IMR-90 (cell line): ENCODE measurements around the gene MAMLD1. TPM values are rescaled to one million over a fixed set of nuclear protein-coding genes. Genes with fewer than 3 reads are reported as not detected.

Experiments
- ATAC-seq: fragments of 200-7000 bp; cut with Tn5 transposase; 2 replicates; pipeline ENCODE4 v1.9.1; 2020; ENCODE audit warnings: low read depth, mild to moderate bottlenecking, moderate library complexity
- BruUV-seq: library from RNA; stranded (reverse); fragments of 400-500 nt; replicated peaks from 2 replicates; lab custom pipeline; 2021; lab: Mats Ljungman, UMichigan
- CTCF ChIA-PET: fragments of 300-600 bp; formaldehyde crosslinking; extraction: SDS; loops from one replicate; lab custom pipeline; 2021; ENCODE audit warnings: antibody characterized with exemption; lab: Yijun Ruan, JAX
- POLR2A ChIA-PET: fragments of 300-600 bp; sonication (Branson Sonifier 250); formaldehyde crosslinking; loops from one replicate; lab custom pipeline; 2022; ENCODE audit warnings: antibody characterized with exemption; ENCODE audit not compliant: unreplicated experiment; lab: Charles Lee
- DNase-seq: peaks from one replicate; pipeline ENCODE4 v3.0.0; 2013
- H2AFZ ChIP-seq: replicated peaks from 2 replicates; pipeline ENCODE3; 2013; ENCODE audit warnings: low read length, mild to moderate bottlenecking; ENCODE audit not compliant: poor library complexity
- H2AK5ac ChIP-seq: 2 replicates; pipeline ENCODE4 v1.6.1; 2013; ENCODE audit warnings: low read depth, low read length, inconsistent platforms
- H2AK9ac ChIP-seq: replicated peaks from 2 replicates; pipeline ENCODE3; 2013; ENCODE audit warnings: mild to moderate bottlenecking, low read depth, low read length, moderate library complexity; ENCODE audit not compliant: poor library complexity
- H2BK120ac ChIP-seq: 2 replicates; pipeline ENCODE4 v1.6.1; 2013; ENCODE audit warnings: low read depth, low read length, inconsistent platforms
- H2BK15ac ChIP-seq: 3 replicates; pipeline ENCODE4 v1.6.1; 2013; ENCODE audit warnings: low read depth, low read length, inconsistent platforms
- H2BK20ac ChIP-seq: 2 replicates; pipeline ENCODE4 v1.6.1; 2013; ENCODE audit warnings: low read depth, mild to moderate bottlenecking, inconsistent platforms, low read length, moderate library complexity
- H2BK5ac ChIP-seq: 2 replicates; pipeline ENCODE4 v1.6.1; 2013; ENCODE audit warnings: mild to moderate bottlenecking, low read depth, low read length, inconsistent platforms; ENCODE audit not compliant: poor library complexity, severe bottlenecking
- H3K14ac ChIP-seq: replicated peaks from 2 replicates; pipeline ENCODE4 v1.6.1; 2013; ENCODE audit warnings: low read depth, low read length, inconsistent platforms
- H3K18ac ChIP-seq: 2 replicates; pipeline ENCODE4 v1.6.1; 2013; ENCODE audit warnings: low read depth, low read length, control low read depth
- H3K23ac ChIP-seq: 2 replicates; pipeline ENCODE4 v1.6.1; 2013; ENCODE audit warnings: low read depth, low read length, inconsistent platforms
- H3K27ac ChIP-seq: 2 replicates; pipeline ENCODE4 v1.5.1; 2013; ENCODE audit warnings: mild to moderate bottlenecking, control low read depth, low read length; ENCODE audit not compliant: insufficient read depth
- H3K27me3 ChIP-seq: 2 replicates; pipeline ENCODE4 v1.6.1; 2013; ENCODE audit warnings: low read length; ENCODE audit not compliant: control insufficient read depth, insufficient read depth
- H3K36me3 ChIP-seq: 2 replicates; pipeline ENCODE4 v1.6.1; 2013; ENCODE audit warnings: low read length, mixed read lengths; ENCODE audit not compliant: control insufficient read depth, insufficient read depth
- H3K4ac ChIP-seq: 2 replicates; pipeline ENCODE4 v1.6.1; 2013; ENCODE audit warnings: low read depth, low read length, inconsistent platforms
- H3K4me1 ChIP-seq: 2 replicates; pipeline ENCODE4 v1.6.1; 2013; ENCODE audit warnings: low read length, mixed read lengths; ENCODE audit not compliant: control insufficient read depth, insufficient read depth
- H3K4me2 ChIP-seq: 2 replicates; pipeline ENCODE4 v1.6.1; 2013; ENCODE audit warnings: low read depth, mild to moderate bottlenecking, control low read depth, low read length, moderate library complexity
- H3K4me3 ChIP-seq: 2 replicates; pipeline ENCODE4 v1.5.1; 2013; ENCODE audit warnings: low read depth, mild to moderate bottlenecking, control low read depth, low read length, moderate library complexity; ENCODE audit not compliant: insufficient read depth
- H3K56ac ChIP-seq: 2 replicates; pipeline ENCODE4 v1.6.1; 2013; ENCODE audit warnings: low read length, inconsistent platforms; ENCODE audit not compliant: insufficient read depth; ENCODE audit errors: extremely low read depth
- H3K79me1 ChIP-seq, 2 experiments: 2 replicates each; pipeline ENCODE4 v1.6.1; 2013; ENCODE audit warnings: low read length in 2 of 2, inconsistent platforms in 1 of 2, low read depth in 1 of 2
- H3K9ac ChIP-seq: 2 replicates; pipeline ENCODE4 v1.6.1; 2013; ENCODE audit warnings: low read depth, low read length, control low read depth
- H3K9me1 ChIP-seq: 2 replicates; pipeline ENCODE4 v1.6.1; 2013; ENCODE audit warnings: low read length, inconsistent platforms; ENCODE audit not compliant: insufficient read depth
- H3K9me3 ChIP-seq: 2 replicates; pipeline ENCODE4 v1.6.1; 2013; ENCODE audit warnings: low read length; ENCODE audit not compliant: control insufficient read depth, insufficient read depth
- H4K20me1 ChIP-seq: 2 replicates; pipeline ENCODE4 v1.6.1; 2013; ENCODE audit warnings: low read length, inconsistent platforms; ENCODE audit not compliant: insufficient read depth
- H4K5ac ChIP-seq: 2 replicates; pipeline ENCODE4 v1.6.1; 2013; ENCODE audit warnings: mild to moderate bottlenecking, low read depth, low read length, control low read depth
- H4K8ac ChIP-seq, 2 experiments: 2 replicates each; pipeline ENCODE4 v1.6.1; 2013; ENCODE audit warnings: low read depth in 2 of 2, low read length in 2 of 2, control low read depth in 1 of 2, inconsistent platforms in 1 of 2
- H4K91ac ChIP-seq: 2 replicates; pipeline ENCODE4 v1.6.1; 2013; ENCODE audit warnings: low read depth, low read length, inconsistent platforms; ENCODE audit not compliant: insufficient read depth
- BHLHE40 ChIP-seq: fragments of 150-350 bp; IDR thresholded peaks from 2 replicates; pipeline ENCODE4 v1.6.1; 2016; ENCODE audit warnings: mild to moderate bottlenecking, low read depth, low read length
- CEBPB ChIP-seq: IDR thresholded peaks from 2 replicates; pipeline ENCODE4 v1.6.1; 2012; ENCODE audit warnings: low read depth, low read length, improper control_type of control experiment
- CHD1 ChIP-seq: IDR thresholded peaks from 2 replicates; pipeline ENCODE4 v1.6.1; 2012; ENCODE audit warnings: low read depth, low read length, improper control_type of control experiment
- FOS ChIP-seq: fragments of 150-350 bp; IDR thresholded peaks from 2 replicates; pipeline ENCODE4 v1.6.1; 2016; ENCODE audit warnings: low read depth, low read length
- MAFK ChIP-seq: IDR thresholded peaks from 2 replicates; pipeline ENCODE4 v1.6.1; 2012; ENCODE audit warnings: low read depth, low read length, improper control_type of control experiment
- MAZ ChIP-seq: IDR thresholded peaks from 2 replicates; pipeline ENCODE4 v1.6.1; 2012; ENCODE audit warnings: low read depth, mild to moderate bottlenecking, low read length, improper control_type of control experiment, moderate library complexity, borderline replicate concordance
- MXI1 ChIP-seq: IDR thresholded peaks from 2 replicates; pipeline ENCODE4 v1.6.1; 2012; ENCODE audit warnings: low read depth, mild to moderate bottlenecking, low read length, moderate library complexity, borderline replicate concordance
- NFE2L2 ChIP-seq: fragments of 150-350 bp; IDR thresholded peaks from 2 replicates; pipeline ENCODE4 v1.6.1; 2016; ENCODE audit warnings: low read depth, mild to moderate bottlenecking, low read length
- POLR2A ChIP-seq: IDR thresholded peaks from 2 replicates; pipeline ENCODE4 v1.6.1; 2012; ENCODE audit warnings: mild to moderate bottlenecking, low read depth, low read length
- RAD21 ChIP-seq: IDR thresholded peaks from 2 replicates; pipeline ENCODE4 v1.6.1; 2012; ENCODE audit warnings: low read length, improper control_type of control experiment
- RCOR1 ChIP-seq: IDR thresholded peaks from 2 replicates; pipeline ENCODE4 v1.6.1; 2012; ENCODE audit warnings: mild to moderate bottlenecking, low read length, improper control_type of control experiment; ENCODE audit not compliant: insufficient replicate concordance
- RFX5 ChIP-seq: IDR thresholded peaks from 2 replicates; pipeline ENCODE4 v1.8.0; 2012; ENCODE audit warnings: low read depth, mild to moderate bottlenecking, low read length, moderate library complexity
- SMC3 ChIP-seq: fragments of 150-350 bp; IDR thresholded peaks from 2 replicates; pipeline ENCODE4 v1.6.1; 2016; ENCODE audit warnings: low read depth, mild to moderate bottlenecking, antibody characterized with exemption, low read length, moderate library complexity
- USF2 ChIP-seq: fragments of 150-350 bp; IDR thresholded peaks from 2 replicates; pipeline ENCODE4 v1.6.1; 2017; ENCODE audit warnings: mild to moderate bottlenecking, antibody characterized with exemption, low read length, low read depth
- WGBS, 2 experiments: methylation state at CpG; one replicate each; pipeline versions ENCODE4 v1.1.5 to v1.1.7; 2013; ENCODE audit warnings: missing lambda C conversion rate in 2 of 2; ENCODE audit not compliant: insufficient read length in 1 of 2; ENCODE audit errors: extremely low coverage in 2 of 2; 5-methylcytosine and 5-hydroxymethylcytosine counted together
- dilution Hi-C: fragments of 300-500 bp; cut with HindIII; formaldehyde crosslinking; loops from one replicate; pipeline ENCODE4 v1.14.3; 2018; ENCODE audit warnings: low sequenced_read_pairs; ENCODE audit not compliant: unreplicated experiment
- in situ Hi-C: fragments of 300-500 bp; cut with MboI; formaldehyde crosslinking; loops from 3 replicates; pipeline ENCODE4 v1.14.3; 2019; ENCODE audit warnings: low sequenced_read_pairs, inconsistent platforms, mixed read lengths
- intact Hi-C: fragments of 100-400 bp; cut with micrococcal nuclease; formaldehyde crosslinking; loops from 2 replicates; pipeline ENCODE4 v1.10.0; 2022
- polyA plus RNA-seq, 3 experiments: library from polyadenylated mRNA; depleted of rRNA; stranded (reverse); fragments of >200 nt; gene quantifications; 2 replicates each; pipeline ENCODE4 v1.2.3, GENCODE V29; 2012; ENCODE audit warnings: low replicate concordance in 1 of 3
- total RNA-seq: library from RNA; depleted of rRNA; stranded (reverse); fragments of >200 nt; gene quantifications from 2 replicates; pipeline ENCODE4 v1.2.3, GENCODE V29; 2012
- TF ChIP-seq, protein P1 (sequence below): conservative IDR thresholded peaks from 2 replicates; pipeline ENCODE4 v1.5.1; 2012; ENCODE audit warnings: mild to moderate bottlenecking, low read depth, low read length, improper control_type of control experiment
- TF ChIP-seq, protein P2 (sequence below): fragments of 150-350 bp; IDR thresholded peaks from 2 replicates; pipeline ENCODE4 v1.6.1; 2016; ENCODE audit warnings: low read depth, mild to moderate bottlenecking, low read length, moderate library complexity, borderline replicate concordance

Gene MAMLD1
- total and polyA plus RNA-seq, 2 of the 4 experiments (the other 2 are of a cell fraction): 1.4 to 11.0 TPM

DNA sequence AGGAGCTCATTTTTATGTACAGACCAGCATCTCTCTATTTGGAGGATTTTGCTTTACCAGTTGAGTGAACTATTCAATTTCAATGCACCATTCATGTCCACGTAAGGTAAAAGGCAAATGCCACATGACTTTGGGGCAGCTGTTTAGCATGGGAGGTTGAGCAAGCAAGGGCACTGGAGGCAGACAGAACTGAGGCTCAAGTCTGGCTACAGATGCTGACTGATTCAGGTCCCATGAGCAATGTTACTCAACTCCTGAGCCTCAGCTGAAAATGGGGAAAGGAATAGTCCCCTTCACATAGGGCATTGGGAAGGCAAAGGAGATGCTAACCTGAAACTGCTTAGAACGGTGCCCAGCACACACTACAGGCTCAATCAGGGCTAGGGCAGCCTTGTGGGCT, 112.3 kb downstream of the MAMLD1 start:
- Histone ChIP-seq H3K14ac (peak overlapping the region; percentile 29; the same call in 1 of the 2 replicates), H3K9me1 (peaks cover 10% of the 10 kb centered on the region), H3K27ac (peak overlapping the region; percentile 84; the same call in 1 of the 2 replicates), H3K18ac (no peak overlapping the region; the same call in 1 of the 2 replicates), H2BK15ac (no peak overlapping the region), H4K5ac (peak overlapping the region; percentile 10; the same call in 1 of the 2 replicates), H2AFZ (no peak overlapping the region), H3K9ac (no peak overlapping the region), H3K4ac (peak overlapping the region; percentile 40), H3K4me3 (no peak overlapping the region), H2BK20ac (peak overlapping the region; percentile 49; the same call in 1 of the 2 replicates), H2AK5ac (no peak overlapping the region; the same call in 1 of the 2 replicates), H2AK9ac (no peak overlapping the region), H4K91ac (peak overlapping the region; percentile 17; the same call in 1 of the 2 replicates), H4K20me1 (peaks cover 7% of the 10 kb centered on the region), H3K27me3 (no peaks in the 10 kb centered on the region), H3K79me1 (peaks cover 0 to 13% of the 10 kb centered on the region in 2 experiments; a peak in 2 of 4 replicates), H3K23ac (0 out of 2 replicates have a peak overlapping the region, but pooled peaks have one; percentile 61), H2BK120ac (peak overlapping the region; percentile 52; the same call in 1 of the 2 replicates), H4K8ac (0 out of 4 replicates have a peak overlapping the region, but pooled peaks of 1 of the 2 experiments have one; percentile 9), H2BK5ac (no peak overlapping the region), H3K4me1 (peaks cover 5% of the 10 kb centered on the region; the same call in 1 of the 2 replicates), H3K56ac (no peak overlapping the region), H3K36me3 (peaks cover 8% of the 10 kb centered on the region), H3K4me2 (no peak overlapping the region), H3K9me3 (no peaks in the 10 kb centered on the region)
- in situ Hi-C loops (loop anchor here (25.0 kb wide), 1 partner anchor 513 kb away; no protein-coding TSS in a partner anchor), dilution Hi-C loops (no loop called here), intact Hi-C loops (no loop called here)
- ChIA-PET CTCF (no interaction called here), POLR2A (no interaction called here)
- no TSS peak for BruUV-seq
- DNase-seq (peak; percentile 7), ATAC-seq (no peak)
- TF ChIP-seq BHLHE40 (no peak), RAD21 (no peak), FOS (no peak), CHD1 (no peak), SMC3 (no peak), POLR2A (no peak), RFX5 (no peak), USF2 (no peak), MAFK (no peak), MXI1 (no peak), CEBPB (no peak), NFE2L2 (no peak), MAZ (no peak), RCOR1 (no peak)
- TF ChIP-seq, protein P1, sequence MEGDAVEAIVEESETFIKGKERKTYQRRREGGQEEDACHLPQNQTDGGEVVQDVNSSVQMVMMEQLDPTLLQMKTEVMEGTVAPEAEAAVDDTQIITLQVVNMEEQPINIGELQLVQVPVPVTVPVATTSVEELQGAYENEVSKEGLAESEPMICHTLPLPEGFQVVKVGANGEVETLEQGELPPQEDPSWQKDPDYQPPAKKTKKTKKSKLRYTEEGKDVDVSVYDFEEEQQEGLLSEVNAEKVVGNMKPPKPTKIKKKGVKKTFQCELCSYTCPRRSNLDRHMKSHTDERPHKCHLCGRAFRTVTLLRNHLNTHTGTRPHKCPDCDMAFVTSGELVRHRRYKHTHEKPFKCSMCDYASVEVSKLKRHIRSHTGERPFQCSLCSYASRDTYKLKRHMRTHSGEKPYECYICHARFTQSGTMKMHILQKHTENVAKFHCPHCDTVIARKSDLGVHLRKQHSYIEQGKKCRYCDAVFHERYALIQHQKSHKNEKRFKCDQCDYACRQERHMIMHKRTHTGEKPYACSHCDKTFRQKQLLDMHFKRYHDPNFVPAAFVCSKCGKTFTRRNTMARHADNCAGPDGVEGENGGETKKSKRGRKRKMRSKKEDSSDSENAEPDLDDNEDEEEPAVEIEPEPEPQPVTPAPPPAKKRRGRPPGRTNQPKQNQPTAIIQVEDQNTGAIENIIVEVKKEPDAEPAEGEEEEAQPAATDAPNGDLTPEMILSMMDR: no peak
- TF ChIP-seq, protein P2, sequence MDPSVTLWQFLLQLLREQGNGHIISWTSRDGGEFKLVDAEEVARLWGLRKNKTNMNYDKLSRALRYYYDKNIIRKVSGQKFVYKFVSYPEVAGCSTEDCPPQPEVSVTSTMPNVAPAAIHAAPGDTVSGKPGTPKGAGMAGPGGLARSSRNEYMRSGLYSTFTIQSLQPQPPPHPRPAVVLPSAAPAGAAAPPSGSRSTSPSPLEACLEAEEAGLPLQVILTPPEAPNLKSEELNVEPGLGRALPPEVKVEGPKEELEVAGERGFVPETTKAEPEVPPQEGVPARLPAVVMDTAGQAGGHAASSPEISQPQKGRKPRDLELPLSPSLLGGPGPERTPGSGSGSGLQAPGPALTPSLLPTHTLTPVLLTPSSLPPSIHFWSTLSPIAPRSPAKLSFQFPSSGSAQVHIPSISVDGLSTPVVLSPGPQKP: no peak
- WGBS, 2 experiments: no CpG with 5 or more reads among the region's 2 CpGs
